Testis (tissue), 5 donors: ENCODE data around the gene COL6A5. TPM values are rescaled to one million over a fixed set of nuclear protein-coding genes. Genes with fewer than 3 reads are reported as not detected.

Source experiments
- DNase-seq: peaks from one replicate; pipeline ENCODE4 v3.0.0-alpha.2; 2019
- H3K27ac ChIP-seq, 2 donors: fragments of 200-600 bp; sonication (generic); one replicate each; pipeline ENCODE4 v1.5.1; 2019
- H3K27me3 ChIP-seq: fragments of 200-600 bp; sonication (generic); one replicate; pipeline ENCODE4 v1.5.1; 2019
- H3K36me3 ChIP-seq: fragments of 200-600 bp; sonication (generic); one replicate; pipeline ENCODE4 v1.5.1; 2017; ENCODE audit warnings: low read depth; ENCODE audit errors: missing control alignments
- H3K4me1 ChIP-seq: fragments of 200-600 bp; sonication (generic); one replicate; pipeline ENCODE4 v1.5.1; 2019
- H3K4me3 ChIP-seq, 2 donors: fragments of 200-600 bp; sonication (generic); one replicate each; pipeline ENCODE4 v1.5.1; 2017 to 2019
- H3K9me3 ChIP-seq: fragments of 200-600 bp; sonication (generic); one replicate; pipeline ENCODE4 v1.5.1; 2017
- POLR2A ChIP-seq: fragments of 450-650 bp; IDR thresholded peaks from one replicate; pipeline ENCODE4 v1.6.1; 2017; ENCODE audit warnings: antibody characterized with exemption, mild to moderate bottlenecking, moderate library complexity
- WGBS, 2 donors: methylation state at CpG; one replicate each; pipeline ENCODE4 v1.1.5; 2018; 5-methylcytosine and 5-hydroxymethylcytosine counted together
- intact Hi-C: fragments of 100-400 bp; cut with DNase I; formaldehyde crosslinking; loops from one replicate; pipeline ENCODE4 v1.15.1; 2023; ENCODE audit warnings: low total_unique reads
- long read RNA-seq, 2 donors: transcript quantifications; one replicate each; lab custom pipeline, GENCODE V29; 2026
- polyA plus RNA-seq: library from polyadenylated mRNA; stranded (reverse); fragments of 350-450 nt; fragmentation: Illumina TruSeq; extraction: RNeasy Lipid Tissue Mini Kit (QIAGEN cat#74804); gene quantifications from one replicate; pipeline ENCODE4 v1.2.3, GENCODE V29; 2014; ENCODE audit warnings: low read depth, low replicate concordance; ENCODE audit not compliant: insufficient read depth
- total RNA-seq, 2 donors: library from RNA; depleted of rRNA; stranded (reverse); fragments of >200 nt; gene quantifications; one replicate each; pipeline ENCODE4 v1.2.3, GENCODE V29; 2016
- TF ChIP-seq, protein P1 (sequence below), 3 experiments: fragments of 450-650 bp in 2 of 3; fragments of 200-600 bp in 1 of 3; sonication (generic) in 1 of 3; IDR thresholded peaks; one replicate each; pipeline ENCODE4 v1.5.1; 2016 to 2019; ENCODE audit warnings: antibody characterized with exemption in 3 of 3, mild to moderate bottlenecking in 2 of 3, moderate library complexity in 1 of 3

The COL6A5 gene, protein sequence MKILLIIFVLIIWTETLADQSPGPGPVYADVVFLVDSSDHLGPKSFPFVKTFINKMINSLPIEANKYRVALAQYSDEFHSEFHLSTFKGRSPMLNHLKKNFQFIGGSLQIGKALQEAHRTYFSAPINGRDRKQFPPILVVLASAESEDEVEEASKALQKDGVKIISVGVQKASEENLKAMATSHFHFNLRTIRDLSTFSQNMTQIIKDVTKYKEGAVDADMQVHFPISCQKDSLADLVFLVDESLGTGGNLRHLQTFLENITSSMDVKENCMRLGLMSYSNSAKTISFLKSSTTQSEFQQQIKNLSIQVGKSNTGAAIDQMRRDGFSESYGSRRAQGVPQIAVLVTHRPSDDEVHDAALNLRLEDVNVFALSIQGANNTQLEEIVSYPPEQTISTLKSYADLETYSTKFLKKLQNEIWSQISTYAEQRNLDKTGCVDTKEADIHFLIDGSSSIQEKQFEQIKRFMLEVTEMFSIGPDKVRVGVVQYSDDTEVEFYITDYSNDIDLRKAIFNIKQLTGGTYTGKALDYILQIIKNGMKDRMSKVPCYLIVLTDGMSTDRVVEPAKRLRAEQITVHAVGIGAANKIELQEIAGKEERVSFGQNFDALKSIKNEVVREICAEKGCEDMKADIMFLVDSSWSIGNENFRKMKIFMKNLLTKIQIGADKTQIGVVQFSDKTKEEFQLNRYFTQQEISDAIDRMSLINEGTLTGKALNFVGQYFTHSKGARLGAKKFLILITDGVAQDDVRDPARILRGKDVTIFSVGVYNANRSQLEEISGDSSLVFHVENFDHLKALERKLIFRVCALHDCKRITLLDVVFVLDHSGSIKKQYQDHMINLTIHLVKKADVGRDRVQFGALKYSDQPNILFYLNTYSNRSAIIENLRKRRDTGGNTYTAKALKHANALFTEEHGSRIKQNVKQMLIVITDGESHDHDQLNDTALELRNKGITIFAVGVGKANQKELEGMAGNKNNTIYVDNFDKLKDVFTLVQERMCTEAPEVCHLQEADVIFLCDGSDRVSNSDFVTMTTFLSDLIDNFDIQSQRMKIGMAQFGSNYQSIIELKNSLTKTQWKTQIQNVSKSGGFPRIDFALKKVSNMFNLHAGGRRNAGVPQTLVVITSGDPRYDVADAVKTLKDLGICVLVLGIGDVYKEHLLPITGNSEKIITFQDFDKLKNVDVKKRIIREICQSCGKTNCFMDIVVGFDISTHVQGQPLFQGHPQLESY (N-terminal part only)
- 1 to 10 TPM; 1.5 to 2.0 TPM for total RNA-seq
- polyA plus RNA-seq, result 2.6 TPM
- long read RNA-seq, donor 1, result 0 reads
- long read RNA-seq, donor 2, result 0 reads

DNA sequence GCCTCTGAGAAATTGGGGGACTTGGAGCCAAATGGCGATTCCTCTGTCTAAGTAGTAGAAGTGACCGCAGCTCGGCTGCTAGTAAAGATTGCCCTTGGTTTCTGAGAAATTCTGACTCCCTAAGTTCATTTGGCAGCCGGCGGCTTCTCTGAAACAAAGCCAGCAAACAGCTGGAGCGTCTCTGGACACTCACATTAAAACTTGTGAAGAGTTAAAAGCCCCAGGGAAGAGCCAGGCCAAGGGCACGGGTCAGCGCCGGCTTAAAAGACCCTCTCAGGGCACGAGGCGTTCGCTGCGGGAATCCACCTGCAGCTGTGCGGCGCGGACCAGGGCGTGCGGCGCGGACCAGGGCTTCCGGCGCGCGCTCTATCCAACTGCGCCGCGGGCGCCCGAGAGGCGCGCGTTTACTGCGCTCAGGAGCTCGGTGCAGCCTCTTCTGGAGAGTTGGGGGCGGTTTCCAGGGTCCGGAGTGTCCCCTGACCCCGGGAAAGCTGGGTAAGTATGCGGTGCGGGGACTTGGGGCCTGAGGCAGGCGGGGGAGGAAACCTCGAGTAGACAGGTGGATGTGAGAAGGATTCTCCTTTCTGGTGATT lies at the start of gene COL6A5:
Gene COL6A5 (plus strand): TSS at position 186 of the 593 bp plus-strand sequence. CDS start 27,967 bp downstream, outside the sequence.
- H3K4me3 ChIP-seq, result peak within 1 kb of the TSS; percentile 17 to 50
- H3K36me3 ChIP-seq, result no peaks in the 10 kb centered on the region
- H3K4me1 ChIP-seq, result peaks cover 3% of the 10 kb centered on the region
- peak; percentile 25 for DNase-seq
- no peaks in the 10 kb centered on the region for H3K9me3 ChIP-seq
- intact Hi-C loops, result no loop called here
- no peak within 1 kb of the TSS for H3K27ac ChIP-seq
- 0 to 2% methylated on average over 5 to 20 of the region's 41 CpGs for WGBS, 2 donors
- no peak for TF ChIP-seq POLR2A
- TF ChIP-seq, protein P1, sequence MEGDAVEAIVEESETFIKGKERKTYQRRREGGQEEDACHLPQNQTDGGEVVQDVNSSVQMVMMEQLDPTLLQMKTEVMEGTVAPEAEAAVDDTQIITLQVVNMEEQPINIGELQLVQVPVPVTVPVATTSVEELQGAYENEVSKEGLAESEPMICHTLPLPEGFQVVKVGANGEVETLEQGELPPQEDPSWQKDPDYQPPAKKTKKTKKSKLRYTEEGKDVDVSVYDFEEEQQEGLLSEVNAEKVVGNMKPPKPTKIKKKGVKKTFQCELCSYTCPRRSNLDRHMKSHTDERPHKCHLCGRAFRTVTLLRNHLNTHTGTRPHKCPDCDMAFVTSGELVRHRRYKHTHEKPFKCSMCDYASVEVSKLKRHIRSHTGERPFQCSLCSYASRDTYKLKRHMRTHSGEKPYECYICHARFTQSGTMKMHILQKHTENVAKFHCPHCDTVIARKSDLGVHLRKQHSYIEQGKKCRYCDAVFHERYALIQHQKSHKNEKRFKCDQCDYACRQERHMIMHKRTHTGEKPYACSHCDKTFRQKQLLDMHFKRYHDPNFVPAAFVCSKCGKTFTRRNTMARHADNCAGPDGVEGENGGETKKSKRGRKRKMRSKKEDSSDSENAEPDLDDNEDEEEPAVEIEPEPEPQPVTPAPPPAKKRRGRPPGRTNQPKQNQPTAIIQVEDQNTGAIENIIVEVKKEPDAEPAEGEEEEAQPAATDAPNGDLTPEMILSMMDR (IDR thresholded peaks at IDR 0.05), result no peak
- no peaks in the 10 kb centered on the region for H3K27me3 ChIP-seq

DNA sequence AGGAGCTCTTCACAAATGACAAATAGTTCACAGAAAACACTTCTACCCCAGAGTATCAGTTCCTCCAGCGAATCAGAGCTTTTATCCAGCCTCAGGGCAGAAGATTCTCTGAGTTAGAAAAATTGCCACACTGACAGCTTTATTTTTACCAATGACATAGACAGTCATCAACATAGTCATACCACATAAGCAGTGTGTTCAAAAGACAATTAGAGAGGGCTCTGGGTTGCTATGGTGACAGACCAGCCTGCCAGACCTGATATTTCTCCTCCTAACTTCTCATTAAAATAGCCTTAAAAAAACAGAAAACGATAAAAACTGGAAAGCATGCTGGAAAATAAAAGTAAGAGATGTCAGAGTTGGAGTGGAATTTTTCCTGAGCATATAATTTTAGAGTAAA lies 45.9 kb upstream of the COL6A5 start:
- intact Hi-C loops, result no loop called here
- no peaks in the 10 kb centered on the region for H3K4me1 ChIP-seq
- DNase-seq, result no peak
- TF ChIP-seq, protein P1 (IDR thresholded peaks at IDR 0.05), result no peak
- TF ChIP-seq POLR2A, result no peak
- H3K27me3 ChIP-seq, result no peaks in the 10 kb centered on the region
- WGBS, 2 donors, result 49 to 54% methylated on average over 2 of the region's 2 CpGs
- no peak overlapping the region for H3K4me3 ChIP-seq
- no peak overlapping the region for H3K27ac ChIP-seq
- H3K9me3 ChIP-seq, result no peaks in the 10 kb centered on the region
- no peaks in the 10 kb centered on the region for H3K36me3 ChIP-seq

DNA sequence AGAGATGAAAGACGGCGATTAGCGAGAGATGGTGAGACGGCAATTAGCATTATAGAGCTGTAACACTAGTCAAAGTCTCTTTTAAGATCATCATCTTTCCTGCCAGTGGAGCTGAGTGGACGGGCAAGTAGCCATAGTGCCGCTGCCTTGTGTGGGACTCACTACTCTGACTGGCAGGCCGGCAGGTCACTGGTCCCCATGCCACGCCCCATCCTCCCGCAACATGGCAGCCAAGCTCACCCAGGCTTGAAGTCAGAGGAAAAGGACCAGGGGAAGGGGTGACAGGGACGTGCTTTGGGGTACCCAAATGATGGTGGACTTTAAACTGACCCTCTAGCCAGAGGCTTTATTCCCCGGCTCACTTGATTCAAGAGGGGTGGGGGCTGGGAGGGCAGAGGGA lies 44.6 kb upstream of the COL6A5 start:
- TF ChIP-seq POLR2A, result no peak
- TF ChIP-seq, protein P1 (IDR thresholded peaks at IDR 0.05), result no peak
- intact Hi-C loops, result no loop called here
- 64 to 81% methylated on average over 8 to 11 of the region's 11 CpGs for WGBS, 2 donors
- Histone ChIP-seq H3K4me1 (no peaks in the 10 kb centered on the region), H3K4me3 (peak overlapping the region in 1 of 2 donors; percentile 12), H3K9me3 (no peaks in the 10 kb centered on the region), H3K27ac (no peak overlapping the region), H3K27me3 (no peaks in the 10 kb centered on the region), H3K36me3 (no peaks in the 10 kb centered on the region)
- peak; percentile 24 for DNase-seq

DNA sequence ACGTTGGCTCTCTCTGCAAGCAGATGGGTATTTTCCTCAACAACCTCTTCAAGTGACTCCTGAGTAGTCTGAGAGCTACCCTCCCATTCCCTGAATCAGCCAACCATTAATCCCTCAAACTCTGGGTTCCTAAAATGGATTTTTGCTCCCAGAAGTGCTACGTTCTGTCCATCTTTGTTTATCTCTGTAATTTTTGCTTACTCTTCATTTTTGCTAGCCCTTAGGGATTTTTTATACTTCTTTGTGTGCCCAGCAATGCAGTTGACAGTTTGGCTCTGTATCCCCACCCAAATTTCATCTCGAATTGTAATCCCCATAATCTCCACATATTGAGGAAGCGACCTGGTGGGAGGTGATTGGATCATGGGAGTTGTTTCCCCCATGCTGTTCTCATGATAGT lies 35.4 kb upstream of the COL6A5 start:
- H3K36me3 ChIP-seq, result no peaks in the 10 kb centered on the region
- H3K4me1 ChIP-seq, result no peaks in the 10 kb centered on the region
- no peak for DNase-seq
- no peaks in the 10 kb centered on the region for H3K9me3 ChIP-seq
- 76 to 86% methylated on average over 4 of the region's 4 CpGs for WGBS, 2 donors
- H3K4me3 ChIP-seq, result no peak overlapping the region
- no peaks in the 10 kb centered on the region for H3K27me3 ChIP-seq
- H3K27ac ChIP-seq, result no peak overlapping the region
- no peak for TF ChIP-seq POLR2A
- TF ChIP-seq, protein P1 (IDR thresholded peaks at IDR 0.05), result no peak
- intact Hi-C loops, result no loop called here
